Trophoblast cell (in vitro differentiated cells and primary cell): ENCODE measurements around the gene TCEANC2.
A peak's percentile ranks its signal among the peaks of the same experiment; 100 is the strongest.

Source experiments
- DNase-seq, 2 donors: peaks; one replicate each; pipeline ENCODE4 v3.0.0-alpha.2; 2016
- H2AFZ ChIP-seq: 2 replicates; pipeline ENCODE4 v1.6.1; 2013; ENCODE audit warnings: low read length, moderate library complexity, mild to moderate bottlenecking; ENCODE audit not compliant: insufficient read depth, poor library complexity
- H2AK5ac ChIP-seq: 2 replicates; pipeline ENCODE4 v1.6.1; 2013; ENCODE audit warnings: mild to moderate bottlenecking, low read length
- H2BK120ac ChIP-seq: 2 replicates; pipeline ENCODE4 v1.6.1; 2013; ENCODE audit warnings: low read length, mild to moderate bottlenecking, moderate library complexity; ENCODE audit not compliant: insufficient read depth, poor library complexity
- H2BK12ac ChIP-seq: 2 replicates; pipeline ENCODE4 v1.6.1; 2013; ENCODE audit warnings: mild to moderate bottlenecking, low read length, moderate library complexity
- H2BK5ac ChIP-seq: 2 replicates; pipeline ENCODE4 v1.6.1; 2013; ENCODE audit warnings: low read length, low read depth, moderate library complexity, mild to moderate bottlenecking; ENCODE audit not compliant: poor library complexity
- H3K14ac ChIP-seq: 2 replicates; pipeline ENCODE4 v1.6.1; 2013; ENCODE audit warnings: mild to moderate bottlenecking, low read length
- H3K18ac ChIP-seq: 2 replicates; pipeline ENCODE4 v1.6.1; 2013; ENCODE audit warnings: mild to moderate bottlenecking, low read length
- H3K23ac ChIP-seq: 2 replicates; pipeline ENCODE4 v1.6.1; 2013; ENCODE audit warnings: low read length
- H3K27ac ChIP-seq: 2 replicates; pipeline ENCODE4 v1.5.1; 2013; ENCODE audit warnings: low read depth, mild to moderate bottlenecking, inconsistent platforms, low read length, moderate library complexity
- H3K27me3 ChIP-seq: 2 replicates; pipeline ENCODE4 v1.6.1; 2013; ENCODE audit warnings: inconsistent platforms, mild to moderate bottlenecking, low read length, moderate library complexity; ENCODE audit not compliant: insufficient read depth
- H3K36me3 ChIP-seq, 2 experiments: 1 replicate in 1 of 2; 2 replicates in 1 of 2; pipeline ENCODE4 v1.6.1; 2013; ENCODE audit warnings: low read length in 2 of 2, mild to moderate bottlenecking in 2 of 2, moderate library complexity in 1 of 2; ENCODE audit not compliant: insufficient read depth in 2 of 2, control insufficient read depth in 1 of 2
- H3K4ac ChIP-seq: 2 replicates; pipeline ENCODE4 v1.6.1; 2013; ENCODE audit warnings: low read depth, mild to moderate bottlenecking, low read length, moderate library complexity
- H3K4me1 ChIP-seq, 2 experiments: 1 replicate in 1 of 2; 2 replicates in 1 of 2; pipeline ENCODE4 v1.6.1; 2013; ENCODE audit warnings: low read length in 2 of 2, mild to moderate bottlenecking in 2 of 2, moderate library complexity in 1 of 2; ENCODE audit not compliant: insufficient read depth in 2 of 2, control insufficient read depth in 1 of 2
- H3K4me2 ChIP-seq: 2 replicates; pipeline ENCODE4 v1.6.1; 2013; ENCODE audit warnings: inconsistent platforms, mild to moderate bottlenecking, low read length, moderate library complexity
- H3K4me3 ChIP-seq: 2 replicates; pipeline ENCODE4 v1.5.1; 2013; ENCODE audit warnings: mild to moderate bottlenecking, low read depth, low read length, inconsistent platforms
- H3K79me1 ChIP-seq: one replicate; pipeline ENCODE4 v1.6.1; 2013; ENCODE audit warnings: low read length
- H3K79me2 ChIP-seq: 2 replicates; pipeline ENCODE4 v1.6.1; 2013; ENCODE audit warnings: low read length, mild to moderate bottlenecking; ENCODE audit not compliant: control insufficient read depth, insufficient read depth, poor library complexity
- H3K9ac ChIP-seq: 2 replicates; pipeline ENCODE4 v1.6.1; 2013; ENCODE audit warnings: mild to moderate bottlenecking, low read length
- H3K9me3 ChIP-seq: 2 replicates; pipeline ENCODE4 v1.6.1; 2013; ENCODE audit warnings: low read depth, mild to moderate bottlenecking, control low read depth, inconsistent platforms, low read length; ENCODE audit not compliant: insufficient read depth
- H4K12ac ChIP-seq: 2 replicates; pipeline ENCODE4 v1.6.1; 2013; ENCODE audit warnings: low read depth, mild to moderate bottlenecking, low read length, moderate library complexity
- H4K8ac ChIP-seq: 2 replicates; pipeline ENCODE4 v1.6.1; 2013; ENCODE audit warnings: low read depth, mild to moderate bottlenecking, low read length, moderate library complexity
- H4K91ac ChIP-seq: one replicate; pipeline ENCODE4 v1.6.1; 2013; ENCODE audit warnings: low read depth, mild to moderate bottlenecking, low read length, moderate library complexity
- WGBS: extraction: QIAGEN DNeasy Blood & Tissue Kit; methylation state at CpG from one replicate; pipeline ENCODE4 v1.1.7; 2013; ENCODE audit warnings: missing lambda C conversion rate; ENCODE audit not compliant: insufficient read length, insufficient coverage; ENCODE audit errors: extremely low coverage; 5-methylcytosine and 5-hydroxymethylcytosine counted together

The TCEANC2 gene

GRCh38 chr1:54052431-54052933 is 926 bp upstream of the TCEANC2 start:
- WGBS, result no CpG with 5 or more reads among the region's 23 CpGs
- H3K9ac ChIP-seq, result peak overlapping the region; percentile 87
- peak overlapping the region; percentile 80 for H2AFZ ChIP-seq
- H3K4ac ChIP-seq, result peak overlapping the region; percentile 28
- peak overlapping the region; percentile 67 for H4K91ac ChIP-seq
- H3K27me3 ChIP-seq, result no peaks in the 10 kb centered on the region
- peak overlapping the region; percentile 72 for H2AK5ac ChIP-seq
- peaks cover 13% of the 10 kb centered on the region for H3K79me2 ChIP-seq
- H3K4me1 ChIP-seq, result peaks cover 0 to 5% of the 10 kb centered on the region in 2 experiments
- peak overlapping the region; percentile 64 for H2BK120ac ChIP-seq
- peaks cover 0 to 2% of the 10 kb centered on the region in 2 experiments for H3K36me3 ChIP-seq
- H3K79me1 ChIP-seq, result peaks cover 14% of the 10 kb centered on the region
- peak overlapping the region; percentile 84 for H3K4me2 ChIP-seq
- H2BK5ac ChIP-seq, result peak overlapping the region; percentile 70
- peak overlapping the region; percentile 86 for H3K18ac ChIP-seq
- H4K8ac ChIP-seq, result peak overlapping the region; percentile 92
- peak; percentile 62 to 72 for DNase-seq
- peak overlapping the region; percentile 96 for H3K4me3 ChIP-seq
- no peaks in the 10 kb centered on the region for H3K9me3 ChIP-seq
- H3K23ac ChIP-seq, result no peak overlapping the region
- H2BK12ac ChIP-seq, result no peak overlapping the region
- peak overlapping the region; percentile 72 for H3K27ac ChIP-seq
- H4K12ac ChIP-seq, result peak overlapping the region; percentile 68
- peak overlapping the region; percentile 87 for H3K14ac ChIP-seq

GRCh38 chr1:54053745-54054437 is 483 bp downstream of the TCEANC2 start:
- H3K79me2 ChIP-seq, result peaks cover 13% of the 10 kb centered on the region
- H3K27me3 ChIP-seq, result no peaks in the 10 kb centered on the region
- H3K27ac ChIP-seq, result peak overlapping the region; percentile 75
- H3K23ac ChIP-seq, result no peak overlapping the region
- peak overlapping the region; percentile 10 for H2BK12ac ChIP-seq
- no CpG with 5 or more reads among the region's 21 CpGs for WGBS
- H2BK120ac ChIP-seq, result peak overlapping the region; percentile 70
- H2BK5ac ChIP-seq, result peak overlapping the region; percentile 50
- H3K18ac ChIP-seq, result peak overlapping the region; percentile 86
- peak overlapping the region; percentile 46 for H3K4ac ChIP-seq
- H3K79me1 ChIP-seq, result peaks cover 14% of the 10 kb centered on the region
- peak overlapping the region; percentile 71 for H3K14ac ChIP-seq
- H3K4me1 ChIP-seq, result peaks cover 0 to 5% of the 10 kb centered on the region in 2 experiments
- peak overlapping the region; percentile 69 for H4K8ac ChIP-seq
- H3K9ac ChIP-seq, result peak overlapping the region; percentile 87
- H3K4me2 ChIP-seq, result peak overlapping the region; percentile 86
- H3K36me3 ChIP-seq, result peaks cover 0 to 2% of the 10 kb centered on the region in 2 experiments
- peak overlapping the region; percentile 14 for H2AFZ ChIP-seq
- peak; percentile 1 to 25 for DNase-seq
- no peak overlapping the region for H2AK5ac ChIP-seq
- peak overlapping the region; percentile 63 for H3K4me3 ChIP-seq
- H3K9me3 ChIP-seq, result no peaks in the 10 kb centered on the region
- peak overlapping the region; percentile 78 for H4K91ac ChIP-seq
- peak overlapping the region; percentile 86 for H4K12ac ChIP-seq

GRCh38 chr1:54054438-54054749 is 986 bp downstream of the TCEANC2 start:
- H3K4me3 ChIP-seq, result no peak overlapping the region
- no peak overlapping the region for H2AFZ ChIP-seq
- peaks cover 14% of the 10 kb centered on the region for H3K79me1 ChIP-seq
- no peak for DNase-seq
- H3K23ac ChIP-seq, result no peak overlapping the region
- peaks cover 0 to 5% of the 10 kb centered on the region in 2 experiments for H3K4me1 ChIP-seq
- no peak overlapping the region for H3K18ac ChIP-seq
- no peak overlapping the region for H4K8ac ChIP-seq
- no peak overlapping the region for H3K14ac ChIP-seq
- no peak overlapping the region for H2BK5ac ChIP-seq
- H3K9ac ChIP-seq, result no peak overlapping the region
- H3K27me3 ChIP-seq, result no peaks in the 10 kb centered on the region
- no peak overlapping the region for H4K12ac ChIP-seq
- H3K27ac ChIP-seq, result no peak overlapping the region
- peak overlapping the region; percentile 86 for H3K4me2 ChIP-seq
- H3K36me3 ChIP-seq, result peaks cover 0 to 2% of the 10 kb centered on the region in 2 experiments
- no peak overlapping the region for H2AK5ac ChIP-seq
- peaks cover 13% of the 10 kb centered on the region for H3K79me2 ChIP-seq
- WGBS, result no CpG with 5 or more reads among the region's 5 CpGs
- H3K9me3 ChIP-seq, result no peaks in the 10 kb centered on the region
- no peak overlapping the region for H3K4ac ChIP-seq
- H4K91ac ChIP-seq, result no peak overlapping the region
- H2BK120ac ChIP-seq, result no peak overlapping the region
- H2BK12ac ChIP-seq, result no peak overlapping the region

GRCh38 chr1:54064299-54064698 is 10.9 kb downstream of the TCEANC2 start:
- Histone ChIP-seq H3K79me1 (no peaks in the 10 kb centered on the region), H4K12ac (no peak overlapping the region), H3K4me3 (no peak overlapping the region), H4K8ac (no peak overlapping the region), H2BK5ac (no peak overlapping the region), H3K18ac (no peak overlapping the region), H3K79me2 (no peaks in the 10 kb centered on the region), H3K4me2 (no peak overlapping the region), H2AFZ (no peak overlapping the region), H4K91ac (no peak overlapping the region), H3K23ac (no peak overlapping the region), H3K27me3 (no peaks in the 10 kb centered on the region), H3K9ac (no peak overlapping the region), H3K36me3 (no peaks in the 10 kb centered on the region), H3K9me3 (no peaks in the 10 kb centered on the region), H3K4me1 (no peaks in the 10 kb centered on the region), H3K4ac (no peak overlapping the region), H2BK120ac (no peak overlapping the region), H3K27ac (no peak overlapping the region), H2AK5ac (no peak overlapping the region), H3K14ac (no peak overlapping the region), H2BK12ac (no peak overlapping the region)
- DNase-seq, result no peak
- no CpG with 5 or more reads among the region's 5 CpGs for whole genome bisulfite sequencing
